Measurements from ENCODE around the gene CSTB.

DNA sequence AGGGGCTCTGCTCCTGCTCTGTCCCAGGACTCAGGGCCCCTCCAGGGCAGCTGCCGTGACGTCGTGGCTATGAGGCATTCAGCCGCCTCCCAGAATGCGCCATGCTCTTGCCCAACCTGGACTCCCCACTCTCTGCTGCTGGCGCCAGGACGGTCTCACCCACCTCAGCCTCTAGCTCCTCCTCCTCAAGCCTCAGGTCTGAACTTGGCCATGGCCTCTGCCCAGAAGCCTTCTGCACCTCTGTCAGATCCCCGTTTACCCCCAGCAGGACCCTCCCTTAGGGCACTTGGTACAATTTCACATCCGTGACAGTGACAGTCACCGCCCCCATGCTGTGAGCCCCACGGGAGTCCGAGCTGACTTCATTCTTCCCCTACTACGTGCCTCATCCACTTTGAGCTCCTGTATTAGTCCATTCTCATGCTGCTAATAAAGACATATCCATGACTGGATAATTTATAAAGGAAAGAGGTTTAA is 4.9 kb downstream of the CSTB start:
- TF ChIP-seq, protein P1, sequence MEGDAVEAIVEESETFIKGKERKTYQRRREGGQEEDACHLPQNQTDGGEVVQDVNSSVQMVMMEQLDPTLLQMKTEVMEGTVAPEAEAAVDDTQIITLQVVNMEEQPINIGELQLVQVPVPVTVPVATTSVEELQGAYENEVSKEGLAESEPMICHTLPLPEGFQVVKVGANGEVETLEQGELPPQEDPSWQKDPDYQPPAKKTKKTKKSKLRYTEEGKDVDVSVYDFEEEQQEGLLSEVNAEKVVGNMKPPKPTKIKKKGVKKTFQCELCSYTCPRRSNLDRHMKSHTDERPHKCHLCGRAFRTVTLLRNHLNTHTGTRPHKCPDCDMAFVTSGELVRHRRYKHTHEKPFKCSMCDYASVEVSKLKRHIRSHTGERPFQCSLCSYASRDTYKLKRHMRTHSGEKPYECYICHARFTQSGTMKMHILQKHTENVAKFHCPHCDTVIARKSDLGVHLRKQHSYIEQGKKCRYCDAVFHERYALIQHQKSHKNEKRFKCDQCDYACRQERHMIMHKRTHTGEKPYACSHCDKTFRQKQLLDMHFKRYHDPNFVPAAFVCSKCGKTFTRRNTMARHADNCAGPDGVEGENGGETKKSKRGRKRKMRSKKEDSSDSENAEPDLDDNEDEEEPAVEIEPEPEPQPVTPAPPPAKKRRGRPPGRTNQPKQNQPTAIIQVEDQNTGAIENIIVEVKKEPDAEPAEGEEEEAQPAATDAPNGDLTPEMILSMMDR (IDR thresholded peaks at IDR 0.05), result no peak
- TF ChIP-seq SP1 (CRISPR knock-in tag; conservative IDR thresholded peaks at IDR 0.05), result no peak
- no peak for TF ChIP-seq ZNF219 (CRISPR knock-in tag; IDR thresholded peaks at IDR 0.05; ENCODE audit: borderline replicate concordance)
- no peak for TF ChIP-seq ESRRA (CRISPR knock-in tag; IDR thresholded peaks at IDR 0.05; ENCODE audit: borderline replicate concordance)
- no peak for TF ChIP-seq KAT7 (CRISPR knock-in tag; IDR thresholded peaks at IDR 0.05; ENCODE audit: borderline replicate concordance)
- TF ChIP-seq JUN (CRISPR knock-in tag; IDR thresholded peaks at IDR 0.05), result no peak
- TF ChIP-seq NR2C2 (CRISPR knock-in tag; IDR thresholded peaks at IDR 0.05), result no peak

All from WTC11 (cell line).